ENCODE data around the gene AHNAK. TPM values are rescaled to one million over a fixed set of nuclear protein-coding genes. Genes with fewer than 3 reads are reported as not detected.
"Not testable (repeated sequence)": the region's sequence is repeated elsewhere in the genome, so short reads cannot be mapped to it uniquely, and the experiment has no call there.

The AHNAK gene
- total and polyA plus RNA-seq, 9 donors, result 203 to 411 (median 316) TPM

GRCh38 chr11:62390722-62391121 lies 155.9 kb downstream of the AHNAK start:
- Histone ChIP-seq H3K4me1 (ENCODE audit: control insufficient read depth, insufficient read depth, low read length) (peaks cover 9% of the 10 kb centered on the region), H3K27me3 (ENCODE audit: control insufficient read depth, insufficient read depth, low read length) (no peaks in the 10 kb centered on the region), H3K27ac (ENCODE audit: low read length) (no peak overlapping the region), H3K9me3 (replicated peaks; ENCODE audit: control insufficient read depth, low read depth, low read length) (no peaks in the 10 kb centered on the region), H3K36me3 (ENCODE audit: control insufficient read depth, insufficient read depth, low read length) (no peaks in the 10 kb centered on the region), H3K4me3 (ENCODE audit: low read length) (no peak overlapping the region)
- WGBS (ENCODE audit: insufficient coverage), result 100% methylated on average over 1 of the region's 1 CpG
- no peak for DNase-seq

GRCh38 chr11:62390237-62390636 lies 156.4 kb downstream of the AHNAK start:
- Histone ChIP-seq H3K4me3 (ENCODE audit: low read length) (no peak overlapping the region), H3K27me3 (ENCODE audit: control insufficient read depth, insufficient read depth, low read length) (no peaks in the 10 kb centered on the region), H3K27ac (ENCODE audit: low read length) (no peak overlapping the region), H3K9me3 (replicated peaks; ENCODE audit: control insufficient read depth, low read depth, low read length) (no peaks in the 10 kb centered on the region), H3K36me3 (ENCODE audit: control insufficient read depth, insufficient read depth, low read length) (no peaks in the 10 kb centered on the region), H3K4me1 (ENCODE audit: control insufficient read depth, insufficient read depth, low read length) (peaks cover 4% of the 10 kb centered on the region)
- WGBS (ENCODE audit: insufficient coverage), result 61% methylated on average over 5 of the region's 5 CpGs
- DNase-seq, result no peak

- WGBS (ENCODE audit: insufficient coverage), result 73% methylated on average over 7 of the region's 11 CpGs
- H3K27me3 ChIP-seq (ENCODE audit: control insufficient read depth, insufficient read depth, low read length), result no peaks in the 10 kb centered on the region
Observed at GRCh38 chr11:62388999-62389398, 157.6 kb downstream of the AHNAK start.

GRCh38 chr11:62387381-62387780 lies 159.2 kb downstream of the AHNAK start:
- no peaks in the 10 kb centered on the region for H3K36me3 ChIP-seq (ENCODE audit: control insufficient read depth, insufficient read depth, low read length)
- 40% methylated on average over 1 of the region's 3 CpGs for WGBS (ENCODE audit: insufficient coverage)
- H3K27me3 ChIP-seq (ENCODE audit: control insufficient read depth, insufficient read depth, low read length), result no peaks in the 10 kb centered on the region
- H3K4me3 ChIP-seq (ENCODE audit: low read length), result no peak overlapping the region
- no peaks in the 10 kb centered on the region for H3K9me3 ChIP-seq (replicated peaks; ENCODE audit: control insufficient read depth, low read depth, low read length)
- H3K27ac ChIP-seq (ENCODE audit: low read length), result no peak overlapping the region
- DNase-seq, result no peak
- no peaks in the 10 kb centered on the region for H3K4me1 ChIP-seq (ENCODE audit: control insufficient read depth, insufficient read depth, low read length)

More at GRCh38 chr11:62388999-62389398, 157.6 kb downstream of the AHNAK start:
- Histone ChIP-seq H3K9me3 (replicated peaks; ENCODE audit: control insufficient read depth, low read depth, low read length) (no peaks in the 10 kb centered on the region), H3K36me3 (ENCODE audit: control insufficient read depth, insufficient read depth, low read length) (no peaks in the 10 kb centered on the region), H3K27ac (ENCODE audit: low read length) (no peak overlapping the region), H3K4me1 (ENCODE audit: control insufficient read depth, insufficient read depth, low read length) (no peaks in the 10 kb centered on the region), H3K4me3 (ENCODE audit: low read length) (no peak overlapping the region)
- no peak for DNase-seq

GRCh38 chr11:62386083-62386482 lies 160.5 kb downstream of the AHNAK start:
- DNase-seq; H3K9me3 ChIP-seq (replicated peaks; ENCODE audit: control insufficient read depth, low read depth, low read length); H3K4me1 ChIP-seq (ENCODE audit: control insufficient read depth, insufficient read depth, low read length); H3K4me3 ChIP-seq (ENCODE audit: low read length); H3K36me3 ChIP-seq (ENCODE audit: control insufficient read depth, insufficient read depth, low read length); H3K27me3 ChIP-seq (ENCODE audit: control insufficient read depth, insufficient read depth, low read length); H3K27ac ChIP-seq (ENCODE audit: low read length): not testable (repeated sequence)
- WGBS (ENCODE audit: insufficient coverage), result no CpG with 5 or more reads among the region's 3 CpGs

GRCh38 chr11:62383822-62384221 lies 162.8 kb downstream of the AHNAK start:
- WGBS (ENCODE audit: insufficient coverage), result 50% methylated on average over 1 of the region's 6 CpGs
- Histone ChIP-seq H3K27ac (ENCODE audit: low read length) (no peak overlapping the region), H3K4me3 (ENCODE audit: low read length) (no peak overlapping the region), H3K36me3 (ENCODE audit: control insufficient read depth, insufficient read depth, low read length) (no peaks in the 10 kb centered on the region), H3K9me3 (replicated peaks; ENCODE audit: control insufficient read depth, low read depth, low read length) (no peaks in the 10 kb centered on the region), H3K4me1 (ENCODE audit: control insufficient read depth, insufficient read depth, low read length) (peaks cover 2% of the 10 kb centered on the region), H3K27me3 (ENCODE audit: control insufficient read depth, insufficient read depth, low read length) (no peaks in the 10 kb centered on the region)
- no peak for DNase-seq

Other genes starting within 250 kb of the AHNAK start
- not detected for gene SCGB1D4, start 247.7 kb downstream of the AHNAK start, total RNA-seq
- not detected for gene SCGB1D4, start 247.7 kb downstream of the AHNAK start, polyA plus RNA-seq (ENCODE audit: insufficient read depth in 1 of 8, insufficient read length in 8 of 8, low replicate concordance in 1 of 8)
- 2.5 TPM for gene ASRGL1, start 209.4 kb downstream of the AHNAK start, total RNA-seq
- gene ASRGL1, start 209.4 kb downstream of the AHNAK start, polyA plus RNA-seq (ENCODE audit: insufficient read depth in 1 of 8, insufficient read length in 8 of 8, low replicate concordance in 1 of 8), result 1 to 10 TPM; 2.4 to 5.5 (median 3.6) TPM
- not detected for gene SCGB1A1, start 127.8 kb downstream of the AHNAK start, total RNA-seq
- 1 to 10 TPM in 1 of 8 donors, not detected in 7; 1.7 TPM for gene SCGB1A1, start 127.8 kb downstream of the AHNAK start, polyA plus RNA-seq (ENCODE audit: insufficient read depth in 1 of 8, insufficient read length in 8 of 8, low replicate concordance in 1 of 8)
- 3,686 TPM for gene EEF1G, start 27.1 kb upstream of the AHNAK start, total RNA-seq
- 1,000 to 10,000 TPM; 2,985 to 3,560 (median 3,353) TPM for gene EEF1G, start 27.1 kb upstream of the AHNAK start, polyA plus RNA-seq (ENCODE audit: insufficient read depth in 1 of 8, insufficient read length in 8 of 8, low replicate concordance in 1 of 8)
- 7.8 TPM for gene TUT1, start 44.7 kb upstream of the AHNAK start, total RNA-seq
- gene TUT1, start 44.7 kb upstream of the AHNAK start, polyA plus RNA-seq (ENCODE audit: insufficient read depth in 1 of 8, insufficient read length in 8 of 8, low replicate concordance in 1 of 8), result 10 to 100 TPM; 13.9 to 16.9 (median 14.7) TPM
- 43.3 TPM for gene MTA2, start 55.1 kb upstream of the AHNAK start, total RNA-seq
- 10 to 100 TPM; 43.8 to 63.7 (median 48.2) TPM for gene MTA2, start 55.1 kb upstream of the AHNAK start, polyA plus RNA-seq (ENCODE audit: insufficient read depth in 1 of 8, insufficient read length in 8 of 8, low replicate concordance in 1 of 8)
- 10.7 TPM for gene EML3, start 66.0 kb upstream of the AHNAK start, total RNA-seq
- 10 to 100 TPM; 16.8 to 27.7 (median 20.3) TPM for gene EML3, start 66.0 kb upstream of the AHNAK start, polyA plus RNA-seq (ENCODE audit: insufficient read depth in 1 of 8, insufficient read length in 8 of 8, low replicate concordance in 1 of 8)
- gene ROM1, start 66.5 kb upstream of the AHNAK start, total RNA-seq, result 3.3 TPM
- 1 to 10 TPM; 1.5 to 4.0 (median 2.5) TPM for gene ROM1, start 66.5 kb upstream of the AHNAK start, polyA plus RNA-seq (ENCODE audit: insufficient read depth in 1 of 8, insufficient read length in 8 of 8, low replicate concordance in 1 of 8)
- gene B3GAT3, start 75.2 kb upstream of the AHNAK start, total RNA-seq, result 18.7 TPM
- 10 to 100 TPM; 19.9 to 27.2 (median 22.9) TPM for gene B3GAT3, start 75.2 kb upstream of the AHNAK start, polyA plus RNA-seq (ENCODE audit: insufficient read depth in 1 of 8, insufficient read length in 8 of 8, low replicate concordance in 1 of 8)
- gene GANAB, start 99.8 kb upstream of the AHNAK start, total RNA-seq, result 92.8 TPM
- gene GANAB, start 99.8 kb upstream of the AHNAK start, polyA plus RNA-seq (ENCODE audit: insufficient read depth in 1 of 8, insufficient read length in 8 of 8, low replicate concordance in 1 of 8), result 100 to 1,000 TPM; 131 to 226 (median 179) TPM
- gene INTS5, start 106.5 kb upstream of the AHNAK start, total RNA-seq, result 7.1 TPM
- gene INTS5, start 106.5 kb upstream of the AHNAK start, polyA plus RNA-seq (ENCODE audit: insufficient read depth in 1 of 8, insufficient read length in 8 of 8, low replicate concordance in 1 of 8), result 10 to 100 TPM in 7 of 8 donors, 1 to 10 TPM in 1; 9.4 to 13.8 (median 12.8) TPM
- gene C11orf98, start 118.4 kb upstream of the AHNAK start, total RNA-seq, result 33.4 TPM
- gene C11orf98, start 118.4 kb upstream of the AHNAK start, polyA plus RNA-seq (ENCODE audit: insufficient read depth in 1 of 8, insufficient read length in 8 of 8, low replicate concordance in 1 of 8), result 10 to 100 TPM; 34.9 to 40.9 (median 37.8) TPM
- gene CSKMT, start 118.5 kb upstream of the AHNAK start, total RNA-seq, result 7.6 TPM
- 1 to 10 TPM; 2.6 to 5.0 (median 3.8) TPM for gene CSKMT, start 118.5 kb upstream of the AHNAK start, polyA plus RNA-seq (ENCODE audit: insufficient read depth in 1 of 8, insufficient read length in 8 of 8, low replicate concordance in 1 of 8)
- 8.9 TPM for gene UQCC3, start 124.9 kb upstream of the AHNAK start, total RNA-seq
- gene UQCC3, start 124.9 kb upstream of the AHNAK start, polyA plus RNA-seq (ENCODE audit: insufficient read depth in 1 of 8, insufficient read length in 8 of 8, low replicate concordance in 1 of 8), result 1 to 10 TPM; 6.5 to 8.1 (median 7.9) TPM
- 2.8 TPM for gene LBHD1, start 125.5 kb upstream of the AHNAK start, total RNA-seq
- 1 to 10 TPM; 4.7 to 8.2 (median 6.2) TPM for gene LBHD1, start 125.5 kb upstream of the AHNAK start, polyA plus RNA-seq (ENCODE audit: insufficient read depth in 1 of 8, insufficient read length in 8 of 8, low replicate concordance in 1 of 8)
- 81.6 TPM for gene UBXN1, start 132.3 kb upstream of the AHNAK start, total RNA-seq
- gene UBXN1, start 132.3 kb upstream of the AHNAK start, polyA plus RNA-seq (ENCODE audit: insufficient read depth in 1 of 8, insufficient read length in 8 of 8, low replicate concordance in 1 of 8), result 100 to 1,000 TPM; 155 to 170 (median 162) TPM
- gene LRRN4CL, start 142.7 kb upstream of the AHNAK start, total RNA-seq, result 31.6 TPM
- gene LRRN4CL, start 142.7 kb upstream of the AHNAK start, polyA plus RNA-seq (ENCODE audit: insufficient read depth in 1 of 8, insufficient read length in 8 of 8, low replicate concordance in 1 of 8), result 10 to 100 TPM; 13.7 to 21.2 (median 16.3) TPM
- gene BSCL2, start 160.6 kb upstream of the AHNAK start, total RNA-seq, result 26.5 TPM
- gene BSCL2, start 160.6 kb upstream of the AHNAK start, polyA plus RNA-seq (ENCODE audit: insufficient read depth in 1 of 8, insufficient read length in 8 of 8, low replicate concordance in 1 of 8), result 10 to 100 TPM; 18.7 to 26.1 (median 21.5) TPM
- gene GNG3, start 160.9 kb upstream of the AHNAK start, total RNA-seq, result not detected
- 1 to 10 TPM in 1 of 8 donors, under 1 TPM in 7; 0.28 to 1.5 (median 0.48) TPM for gene GNG3, start 160.9 kb upstream of the AHNAK start, polyA plus RNA-seq (ENCODE audit: insufficient read depth in 1 of 8, insufficient read length in 8 of 8, low replicate concordance in 1 of 8)
- 8.6 TPM for gene HNRNPUL2, start 180.7 kb upstream of the AHNAK start, total RNA-seq
- 10 to 100 TPM; 41.0 to 67.5 (median 49.4) TPM for gene HNRNPUL2, start 180.7 kb upstream of the AHNAK start, polyA plus RNA-seq (ENCODE audit: insufficient read depth in 1 of 8, insufficient read length in 8 of 8, low replicate concordance in 1 of 8)
- 29.5 TPM for gene TTC9C, start 181.7 kb upstream of the AHNAK start, total RNA-seq
- gene TTC9C, start 181.7 kb upstream of the AHNAK start, polyA plus RNA-seq (ENCODE audit: insufficient read depth in 1 of 8, insufficient read length in 8 of 8, low replicate concordance in 1 of 8), result 10 to 100 TPM; 27.1 to 35.4 (median 29.3) TPM
- gene ZBTB3, start 207.4 kb upstream of the AHNAK start, total RNA-seq, result 8.0 TPM
- 1 to 10 TPM; 3.4 to 5.6 (median 4.1) TPM for gene ZBTB3, start 207.4 kb upstream of the AHNAK start, polyA plus RNA-seq (ENCODE audit: insufficient read depth in 1 of 8, insufficient read length in 8 of 8, low replicate concordance in 1 of 8)
- 115 TPM for gene POLR2G, start 214.8 kb upstream of the AHNAK start, total RNA-seq
- 100 to 1,000 TPM in 2 of 8 donors, 10 to 100 TPM in 6; 83.0 to 115 (median 91.1) TPM for gene POLR2G, start 214.8 kb upstream of the AHNAK start, polyA plus RNA-seq (ENCODE audit: insufficient read depth in 1 of 8, insufficient read length in 8 of 8, low replicate concordance in 1 of 8)
- 17.6 TPM for gene TAF6L, start 224.6 kb upstream of the AHNAK start, total RNA-seq
- 10 to 100 TPM; 12.7 to 21.5 (median 17.0) TPM for gene TAF6L, start 224.6 kb upstream of the AHNAK start, polyA plus RNA-seq (ENCODE audit: insufficient read depth in 1 of 8, insufficient read length in 8 of 8, low replicate concordance in 1 of 8)
- gene TMEM179B, start 240.6 kb upstream of the AHNAK start, total RNA-seq, result 22.1 TPM
- gene TMEM179B, start 240.6 kb upstream of the AHNAK start, polyA plus RNA-seq (ENCODE audit: insufficient read depth in 1 of 8, insufficient read length in 8 of 8, low replicate concordance in 1 of 8), result 10 to 100 TPM; 24.4 to 33.8 (median 29.8) TPM
- 17.2 TPM for gene TMEM223, start 245.2 kb upstream of the AHNAK start, total RNA-seq
- gene TMEM223, start 245.2 kb upstream of the AHNAK start, polyA plus RNA-seq (ENCODE audit: insufficient read depth in 1 of 8, insufficient read length in 8 of 8, low replicate concordance in 1 of 8), result 10 to 100 TPM; 15.3 to 19.0 (median 16.3) TPM